ENCODE results near the gene TFF2.

DNA sequence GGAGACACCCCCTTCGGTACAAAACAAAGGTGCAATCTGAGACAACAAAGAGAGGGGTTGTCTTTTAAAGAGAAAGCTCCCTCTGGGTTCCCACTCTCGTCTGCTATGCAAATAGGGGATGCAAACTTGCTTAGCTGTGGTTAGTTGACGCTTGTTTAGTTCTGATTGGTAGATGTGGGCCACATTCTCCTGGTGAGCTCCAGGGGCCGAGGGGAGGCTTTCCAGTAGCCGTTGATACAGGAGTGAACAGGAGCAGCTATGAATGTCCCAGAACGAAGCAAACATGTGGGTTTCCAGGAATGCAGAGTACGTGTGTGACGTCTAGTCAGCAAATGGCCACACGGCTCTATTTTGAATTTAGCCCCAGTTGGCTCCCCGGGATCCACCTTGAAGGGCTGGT is 14.7 kb downstream of the TFF2 start:
- no peak for TF ChIP-seq MXI1 (IDR thresholded peaks at IDR 0.05; ENCODE audit: borderline replicate concordance, low read depth, low read length)
- TF ChIP-seq, protein P1, sequence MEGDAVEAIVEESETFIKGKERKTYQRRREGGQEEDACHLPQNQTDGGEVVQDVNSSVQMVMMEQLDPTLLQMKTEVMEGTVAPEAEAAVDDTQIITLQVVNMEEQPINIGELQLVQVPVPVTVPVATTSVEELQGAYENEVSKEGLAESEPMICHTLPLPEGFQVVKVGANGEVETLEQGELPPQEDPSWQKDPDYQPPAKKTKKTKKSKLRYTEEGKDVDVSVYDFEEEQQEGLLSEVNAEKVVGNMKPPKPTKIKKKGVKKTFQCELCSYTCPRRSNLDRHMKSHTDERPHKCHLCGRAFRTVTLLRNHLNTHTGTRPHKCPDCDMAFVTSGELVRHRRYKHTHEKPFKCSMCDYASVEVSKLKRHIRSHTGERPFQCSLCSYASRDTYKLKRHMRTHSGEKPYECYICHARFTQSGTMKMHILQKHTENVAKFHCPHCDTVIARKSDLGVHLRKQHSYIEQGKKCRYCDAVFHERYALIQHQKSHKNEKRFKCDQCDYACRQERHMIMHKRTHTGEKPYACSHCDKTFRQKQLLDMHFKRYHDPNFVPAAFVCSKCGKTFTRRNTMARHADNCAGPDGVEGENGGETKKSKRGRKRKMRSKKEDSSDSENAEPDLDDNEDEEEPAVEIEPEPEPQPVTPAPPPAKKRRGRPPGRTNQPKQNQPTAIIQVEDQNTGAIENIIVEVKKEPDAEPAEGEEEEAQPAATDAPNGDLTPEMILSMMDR (conservative IDR thresholded peaks at IDR 0.05; ENCODE audit: low read depth, low read length) = no peak
- TF ChIP-seq POLR2A (IDR thresholded peaks at IDR 0.05; ENCODE audit: low read depth, low read length) = no peak
- no peak for TF ChIP-seq RCOR1 (IDR thresholded peaks at IDR 0.05; ENCODE audit: insufficient replicate concordance, low read length)
- no peak for TF ChIP-seq FOS (IDR thresholded peaks at IDR 0.05; ENCODE audit: low read depth, low read length)
